Liver (tissue), 9 donors: ENCODE data around the gene MRPL44. TPM values are rescaled to one million over a fixed set of nuclear protein-coding genes. Genes with fewer than 3 reads are reported as not detected.

ENCODE experiments used
- DNase-seq: peaks from one replicate; pipeline ENCODE4 v3.0.0-alpha.2; 2017; ENCODE audit warnings: low spot score
- H3K27ac ChIP-seq, 2 donors: one replicate each; pipeline ENCODE4 v1.7.0; 2013; ENCODE audit warnings: inconsistent platforms in 2 of 2, low read length in 2 of 2, control low read depth in 1 of 2, low read depth in 1 of 2, mild to moderate bottlenecking in 1 of 2
- H3K27me3 ChIP-seq, 4 donors: one replicate each; pipeline versions ENCODE4 v1.6.1 to v1.7.0; 2013; ENCODE audit warnings: low read length in 3 of 4, inconsistent platforms in 1 of 4, mild to moderate bottlenecking in 1 of 4, moderate library complexity in 1 of 4; ENCODE audit not compliant: control insufficient read depth in 4 of 4, insufficient read depth in 4 of 4
- H3K36me3 ChIP-seq, 4 donors: one replicate each; pipeline versions ENCODE4 v1.6.1 to v1.7.0; 2013; ENCODE audit warnings: low read length in 3 of 4, mild to moderate bottlenecking in 3 of 4, low read depth in 1 of 4, moderate library complexity in 1 of 4; ENCODE audit not compliant: control insufficient read depth in 4 of 4, insufficient read depth in 3 of 4
- H3K4me1 ChIP-seq, 4 donors: one replicate each; pipeline versions ENCODE4 v1.6.1 to v1.7.0; 2013; ENCODE audit warnings: low read length in 3 of 4, mild to moderate bottlenecking in 3 of 4, moderate library complexity in 1 of 4; ENCODE audit not compliant: control insufficient read depth in 4 of 4, insufficient read depth in 4 of 4
- H3K4me3 ChIP-seq, 3 donors: one replicate each; pipeline versions ENCODE4 v1.6.1 to v1.7.0; 2013; ENCODE audit warnings: low read length in 3 of 3, control low read depth in 1 of 3, low read depth in 1 of 3, mild to moderate bottlenecking in 1 of 3
- H3K9ac ChIP-seq, 2 donors: one replicate each; pipeline ENCODE4 v1.7.0; 2013; ENCODE audit warnings: low read length in 2 of 2, mild to moderate bottlenecking in 2 of 2, moderate library complexity in 2 of 2, control low read depth in 1 of 2, low read depth in 1 of 2
- H3K9me3 ChIP-seq, 4 donors: one replicate each; pipeline versions ENCODE4 v1.6.1 to v1.7.0; 2013; ENCODE audit warnings: low read length in 3 of 4; ENCODE audit not compliant: control insufficient read depth in 4 of 4
- EGR1 ChIP-seq, 2 donors: IDR thresholded peaks; 2 replicates each; pipeline ENCODE4 v1.6.1; 2016 to 2018; ENCODE audit warnings: antibody characterized with exemption in 2 of 2, low read depth in 2 of 2
- FOXA1 ChIP-seq: IDR thresholded peaks from 2 replicates; pipeline ENCODE4 v1.6.1; 2016; ENCODE audit warnings: antibody characterized with exemption
- FOXA2 ChIP-seq: IDR thresholded peaks from 2 replicates; pipeline ENCODE4 v1.6.1; 2016; ENCODE audit warnings: antibody characterized with exemption
- GABPA ChIP-seq, 2 donors: IDR thresholded peaks in 1 of 2; conservative IDR thresholded peaks in 1 of 2; 2 replicates each; pipeline ENCODE4 v1.6.1; 2016; ENCODE audit warnings: antibody characterized with exemption in 2 of 2, mild to moderate bottlenecking in 1 of 2, moderate library complexity in 1 of 2
- HNF4A ChIP-seq, 2 donors: conservative IDR thresholded peaks; 2 replicates each; pipeline ENCODE4 v1.6.1; 2016; ENCODE audit warnings: antibody characterized with exemption in 2 of 2, mild to moderate bottlenecking in 2 of 2
- HNF4G ChIP-seq: IDR thresholded peaks from 2 replicates; pipeline ENCODE4 v1.6.1; 2016; ENCODE audit warnings: antibody characterized with exemption
- JUND ChIP-seq, 2 donors: IDR thresholded peaks; 2 replicates each; pipeline ENCODE4 v1.6.1; 2016; ENCODE audit warnings: antibody characterized with exemption in 2 of 2
- NR2F2 ChIP-seq: IDR thresholded peaks from 2 replicates; pipeline ENCODE4 v1.6.1; 2016; ENCODE audit warnings: antibody characterized with exemption
- RAD21 ChIP-seq, 2 donors: IDR thresholded peaks; 2 replicates each; pipeline ENCODE4 v1.6.1; 2016; ENCODE audit warnings: antibody characterized with exemption in 2 of 2, mild to moderate bottlenecking in 2 of 2
- REST ChIP-seq: IDR thresholded peaks from 2 replicates; pipeline ENCODE4 v1.6.1; 2016; ENCODE audit warnings: antibody characterized with exemption, mild to moderate bottlenecking
- RXRA ChIP-seq, 2 donors: IDR thresholded peaks; 2 replicates each; pipeline ENCODE4 v1.6.1; 2017 to 2018; ENCODE audit warnings: antibody characterized with exemption in 2 of 2, mild to moderate bottlenecking in 1 of 2
- SP1 ChIP-seq: IDR thresholded peaks from 2 replicates; pipeline ENCODE4 v1.6.1; 2018; ENCODE audit warnings: antibody characterized with exemption, mild to moderate bottlenecking
- TAF1 ChIP-seq: conservative IDR thresholded peaks from 2 replicates; pipeline ENCODE4 v1.6.1; 2016; ENCODE audit warnings: antibody characterized with exemption, mild to moderate bottlenecking
- YY1 ChIP-seq: IDR thresholded peaks from 2 replicates; pipeline ENCODE4 v1.6.1; 2016; ENCODE audit warnings: antibody characterized with exemption, mild to moderate bottlenecking
- WGBS: extraction: QIAGEN DNeasy Blood & Tissue Kit; methylation state at CpG from one replicate; pipeline ENCODE4 v1.1.7; 2013; 5-methylcytosine and 5-hydroxymethylcytosine counted together
- polyA plus RNA-seq, 2 donors: library from polyadenylated mRNA; stranded (reverse) in 1 of 2; unstranded in 1 of 2; fragments of 200-250 nt in 1 of 2; fragments of >200 nt in 1 of 2; fragmentation: Nextera tagmentation in 1 of 2; extraction: Ambion mirVana in 1 of 2; gene quantifications; one replicate each; pipeline versions ENCODE4 v1.2.1 to v1.2.3, GENCODE V29; 2013 to 2015
- total RNA-seq, 2 donors: library from RNA; depleted of rRNA; stranded (reverse); fragments of >200 nt; gene quantifications; one replicate each; pipeline ENCODE4 v1.2.3, GENCODE V29; 2014
- TF ChIP-seq, protein P1 (sequence below): fragments of 150-350 bp; IDR thresholded peaks from 2 replicates; pipeline ENCODE4 v1.5.1; 2017; ENCODE audit warnings: improper control_type of control experiment, low read depth, low read length; ENCODE audit not compliant: missing input control
- TF ChIP-seq, protein P2 (sequence below): IDR thresholded peaks from 2 replicates; pipeline ENCODE4 v1.6.1; 2016; ENCODE audit warnings: antibody characterized with exemption
- TF ChIP-seq, protein P3 (sequence below): IDR thresholded peaks from 2 replicates; pipeline ENCODE4 v1.6.1; 2016; ENCODE audit warnings: antibody characterized with exemption
- donor health status: healthy.
- donor health status: healthy.
- donor health status: healthy.
- donor health status: healthy.
- donor health status: healthy.

MRPL44 gene
- total and polyA plus RNA-seq, 4 donors, result 19.0 to 27.8 (median 23.8) TPM

DNA sequence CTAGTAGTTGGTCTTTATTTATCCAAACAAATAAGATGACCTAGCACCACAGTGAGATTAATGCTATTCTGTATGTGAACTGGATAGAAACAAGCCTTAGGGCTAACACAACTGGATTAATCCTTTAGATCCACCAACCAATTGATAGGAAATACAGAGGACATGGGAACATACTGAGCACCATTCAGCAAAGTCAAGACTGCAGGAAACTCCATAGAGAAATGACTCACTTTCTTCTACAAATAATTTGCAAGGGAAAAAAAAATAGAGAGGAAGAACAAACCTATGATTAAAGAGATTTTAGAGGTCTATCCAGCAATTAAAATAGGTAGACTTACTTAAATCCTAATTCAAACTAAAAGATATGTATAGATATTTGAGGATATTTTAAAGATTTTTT lies 36.1 kb upstream of the MRPL44 start:
- no peak for TF ChIP-seq RAD21 (IDR thresholded peaks at IDR 0.05)
- TF ChIP-seq JUND (IDR thresholded peaks at IDR 0.05), result no peak
- no peak for TF ChIP-seq GABPA (IDR thresholded peaks at IDR 0.05 in 1 of 2, conservative IDR thresholded peaks at IDR 0.05 in 1 of 2)
- TF ChIP-seq, protein P1, sequence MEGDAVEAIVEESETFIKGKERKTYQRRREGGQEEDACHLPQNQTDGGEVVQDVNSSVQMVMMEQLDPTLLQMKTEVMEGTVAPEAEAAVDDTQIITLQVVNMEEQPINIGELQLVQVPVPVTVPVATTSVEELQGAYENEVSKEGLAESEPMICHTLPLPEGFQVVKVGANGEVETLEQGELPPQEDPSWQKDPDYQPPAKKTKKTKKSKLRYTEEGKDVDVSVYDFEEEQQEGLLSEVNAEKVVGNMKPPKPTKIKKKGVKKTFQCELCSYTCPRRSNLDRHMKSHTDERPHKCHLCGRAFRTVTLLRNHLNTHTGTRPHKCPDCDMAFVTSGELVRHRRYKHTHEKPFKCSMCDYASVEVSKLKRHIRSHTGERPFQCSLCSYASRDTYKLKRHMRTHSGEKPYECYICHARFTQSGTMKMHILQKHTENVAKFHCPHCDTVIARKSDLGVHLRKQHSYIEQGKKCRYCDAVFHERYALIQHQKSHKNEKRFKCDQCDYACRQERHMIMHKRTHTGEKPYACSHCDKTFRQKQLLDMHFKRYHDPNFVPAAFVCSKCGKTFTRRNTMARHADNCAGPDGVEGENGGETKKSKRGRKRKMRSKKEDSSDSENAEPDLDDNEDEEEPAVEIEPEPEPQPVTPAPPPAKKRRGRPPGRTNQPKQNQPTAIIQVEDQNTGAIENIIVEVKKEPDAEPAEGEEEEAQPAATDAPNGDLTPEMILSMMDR, result no peak
- TF ChIP-seq RXRA (IDR thresholded peaks at IDR 0.05), result no peak
- TF ChIP-seq HNF4G, result no peak
- TF ChIP-seq, protein P2, sequence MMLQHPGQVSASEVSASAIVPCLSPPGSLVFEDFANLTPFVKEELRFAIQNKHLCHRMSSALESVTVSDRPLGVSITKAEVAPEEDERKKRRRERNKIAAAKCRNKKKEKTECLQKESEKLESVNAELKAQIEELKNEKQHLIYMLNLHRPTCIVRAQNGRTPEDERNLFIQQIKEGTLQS, result no peak
- TF ChIP-seq REST, result no peak
- no peak for TF ChIP-seq YY1
- TF ChIP-seq FOXA2, result no peak
- TF ChIP-seq HNF4A (conservative IDR thresholded peaks at IDR 0.05), result no peak
- TF ChIP-seq, protein P3, sequence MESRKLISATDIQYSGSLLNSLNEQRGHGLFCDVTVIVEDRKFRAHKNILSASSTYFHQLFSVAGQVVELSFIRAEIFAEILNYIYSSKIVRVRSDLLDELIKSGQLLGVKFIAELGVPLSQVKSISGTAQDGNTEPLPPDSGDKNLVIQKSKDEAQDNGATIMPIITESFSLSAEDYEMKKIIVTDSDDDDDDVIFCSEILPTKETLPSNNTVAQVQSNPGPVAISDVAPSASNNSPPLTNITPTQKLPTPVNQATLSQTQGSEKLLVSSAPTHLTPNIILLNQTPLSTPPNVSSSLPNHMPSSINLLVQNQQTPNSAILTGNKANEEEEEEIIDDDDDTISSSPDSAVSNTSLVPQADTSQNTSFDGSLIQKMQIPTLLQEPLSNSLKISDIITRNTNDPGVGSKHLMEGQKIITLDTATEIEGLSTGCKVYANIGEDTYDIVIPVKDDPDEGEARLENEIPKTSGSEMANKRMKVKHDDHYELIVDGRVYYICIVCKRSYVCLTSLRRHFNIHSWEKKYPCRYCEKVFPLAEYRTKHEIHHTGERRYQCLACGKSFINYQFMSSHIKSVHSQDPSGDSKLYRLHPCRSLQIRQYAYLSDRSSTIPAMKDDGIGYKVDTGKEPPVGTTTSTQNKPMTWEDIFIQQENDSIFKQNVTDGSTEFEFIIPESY, result no peak
- TF ChIP-seq SP1, result no peak
- TF ChIP-seq TAF1, result no peak
- TF ChIP-seq FOXA1, result no peak
- no peak for TF ChIP-seq NR2F2
- TF ChIP-seq EGR1 (IDR thresholded peaks at IDR 0.05; ENCODE audit: low read depth in 2 of 2), result no peak
- Histone ChIP-seq H3K36me3 (peaks cover 0 to 7% (median 0%) of the 10 kb centered on the region in 4 donors), H3K4me3 (no peak overlapping the region), H3K27ac (no peak overlapping the region), H3K4me1 (peaks cover 0 to 7% (median 2%) of the 10 kb centered on the region in 4 donors), H3K27me3 (no peaks in the 10 kb centered on the region), H3K9ac (no peak overlapping the region), H3K9me3 (no peaks in the 10 kb centered on the region)
- DNase-seq, result no peak

- no peak overlapping the region for H3K9ac ChIP-seq
- no peak overlapping the region for H3K4me3 ChIP-seq
- 83% methylated on average over 3 of the region's 3 CpGs for WGBS
- H3K36me3 ChIP-seq, result no peaks in the 10 kb centered on the region
- peaks cover 0 to 4% (median 2%) of the 10 kb centered on the region in 4 donors for H3K4me1 ChIP-seq
- TF ChIP-seq, protein P3, result no peak
- TF ChIP-seq RAD21 (IDR thresholded peaks at IDR 0.05) (no peak), TAF1 (no peak), YY1 (no peak), SP1 (no peak), NR2F2 (no peak), GABPA (IDR thresholded peaks at IDR 0.05 in 1 of 2, conservative IDR thresholded peaks at IDR 0.05 in 1 of 2) (no peak), HNF4G (no peak), FOXA2 (no peak)
- peaks cover 0 to 3% (median 0%) of the 10 kb centered on the region in 4 donors for H3K9me3 ChIP-seq
- no peaks in the 10 kb centered on the region for H3K27me3 ChIP-seq
- H3K27ac ChIP-seq, result no peak overlapping the region
- DNase-seq, result no peak
These were observed 35.0 kb upstream of the MRPL44 start for GRCh38 chr2:223922308-223922707.
